Astrocyte (in vitro differentiated cells and primary cell): ENCODE data around the gene IVD.

Experiments used
- EZH2 ChIP-seq: IDR thresholded peaks from 2 replicates; pipeline ENCODE4 v1.6.1; 2012; ENCODE audit warnings: mild to moderate bottlenecking, low read length, inconsistent platforms; ENCODE audit not compliant: insufficient read depth
- TF ChIP-seq, protein P1 (sequence below): IDR thresholded peaks from 2 replicates; pipeline ENCODE4 v1.5.1; 2011; ENCODE audit warnings: low read depth, mild to moderate bottlenecking, inconsistent platforms, low read length, moderate library complexity; ENCODE audit not compliant: insufficient read depth

DNA sequence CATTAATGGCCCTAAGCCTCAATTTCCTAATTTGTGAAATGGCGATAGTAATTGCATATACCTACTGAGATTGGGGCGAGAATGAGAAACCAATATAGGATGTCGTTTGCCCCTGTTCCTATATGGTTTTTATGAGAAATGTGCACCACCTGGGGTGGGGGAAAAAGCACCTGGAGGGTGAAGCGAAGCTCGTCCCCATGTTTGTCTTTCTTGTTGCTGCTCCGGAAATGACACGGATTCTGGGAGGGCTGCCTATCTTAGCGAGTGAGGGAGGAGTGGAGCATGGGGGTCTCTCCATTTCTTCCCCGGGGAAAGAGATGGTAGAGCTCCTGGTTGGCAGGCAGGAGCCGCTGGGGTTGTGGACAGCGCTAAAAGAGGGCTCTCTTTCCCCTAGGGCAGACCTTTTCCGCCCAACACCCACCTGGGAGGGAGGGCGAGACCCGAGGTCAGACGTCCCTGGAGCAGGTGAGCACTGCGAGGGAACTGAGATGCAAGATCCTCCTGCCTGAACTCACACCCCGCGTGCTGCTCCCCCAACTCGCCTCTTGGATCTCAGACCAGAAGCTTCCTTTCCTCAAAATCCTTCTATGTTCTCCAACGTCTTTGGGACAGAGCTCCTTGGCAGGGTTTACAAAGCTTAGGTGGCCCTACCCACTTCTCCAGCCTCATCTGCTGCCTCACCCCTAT is 29.6 kb downstream of the IVD start:
- TF ChIP-seq, protein P1, sequence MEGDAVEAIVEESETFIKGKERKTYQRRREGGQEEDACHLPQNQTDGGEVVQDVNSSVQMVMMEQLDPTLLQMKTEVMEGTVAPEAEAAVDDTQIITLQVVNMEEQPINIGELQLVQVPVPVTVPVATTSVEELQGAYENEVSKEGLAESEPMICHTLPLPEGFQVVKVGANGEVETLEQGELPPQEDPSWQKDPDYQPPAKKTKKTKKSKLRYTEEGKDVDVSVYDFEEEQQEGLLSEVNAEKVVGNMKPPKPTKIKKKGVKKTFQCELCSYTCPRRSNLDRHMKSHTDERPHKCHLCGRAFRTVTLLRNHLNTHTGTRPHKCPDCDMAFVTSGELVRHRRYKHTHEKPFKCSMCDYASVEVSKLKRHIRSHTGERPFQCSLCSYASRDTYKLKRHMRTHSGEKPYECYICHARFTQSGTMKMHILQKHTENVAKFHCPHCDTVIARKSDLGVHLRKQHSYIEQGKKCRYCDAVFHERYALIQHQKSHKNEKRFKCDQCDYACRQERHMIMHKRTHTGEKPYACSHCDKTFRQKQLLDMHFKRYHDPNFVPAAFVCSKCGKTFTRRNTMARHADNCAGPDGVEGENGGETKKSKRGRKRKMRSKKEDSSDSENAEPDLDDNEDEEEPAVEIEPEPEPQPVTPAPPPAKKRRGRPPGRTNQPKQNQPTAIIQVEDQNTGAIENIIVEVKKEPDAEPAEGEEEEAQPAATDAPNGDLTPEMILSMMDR = no peak
- TF ChIP-seq EZH2 = no peak
